GM19023 (cell line): ENCODE results near the gene TGFBR3L.

Experiments used
- ATAC-seq: cut with Tn5 transposase; IDR thresholded peaks from one replicate; pipeline ENCODE4 v1.9.1; 2021; ENCODE audit warnings: mild to moderate bottlenecking, moderate library complexity; ENCODE audit not compliant: unreplicated experiment

The TGFBR3L gene

GRCh38 chr19:7914598-7915045 lies at the start of gene TGFBR3L:
TGFBR3L (plus strand) TSS chr19:7914830.
- ATAC-seq = no peak

GRCh38 chr19:7865262-7865911 lies 49.2 kb upstream of the TGFBR3L start:
- no peak for ATAC-seq

- no peak for ATAC-seq
Observed at GRCh38 chr19:7866399-7867091, 48.1 kb upstream of the TGFBR3L start.

- ATAC-seq = no peak
Observed at GRCh38 chr19:7867092-7867844, 47.4 kb upstream of the TGFBR3L start.

GRCh38 chr19:7868326-7868670 lies 46.3 kb upstream of the TGFBR3L start:
- no peak for ATAC-seq

GRCh38 chr19:7868671-7869452 lies 45.8 kb upstream of the TGFBR3L start:
- peak; percentile 65 for ATAC-seq

GRCh38 chr19:7869453-7869909 lies 45.1 kb upstream of the TGFBR3L start:
- ATAC-seq = peak; percentile 59

GRCh38 chr19:7869910-7870511 lies 44.6 kb upstream of the TGFBR3L start:
- no peak for ATAC-seq

GRCh38 chr19:7870571-7871436 lies 43.8 kb upstream of the TGFBR3L start:
- ATAC-seq = no peak

- ATAC-seq = no peak
Observed at GRCh38 chr19:7871437-7872305, 43.0 kb upstream of the TGFBR3L start.

GRCh38 chr19:7872306-7873204 lies 42.1 kb upstream of the TGFBR3L start:
- ATAC-seq = no peak

- ATAC-seq = no peak
Observed at GRCh38 chr19:7873304-7874075, 41.1 kb upstream of the TGFBR3L start.

- ATAC-seq = no peak
Observed at GRCh38 chr19:7874076-7874896, 40.3 kb upstream of the TGFBR3L start, which contains the start of gene PRR36. PRR36 (minus strand) TSS chr19:7874390; CDS start chr19:7873689, 701 bp downstream.

GRCh38 chr19:7874897-7875273 lies 39.7 kb upstream of the TGFBR3L start:
- no peak for ATAC-seq

- ATAC-seq = no peak
Observed at GRCh38 chr19:7877249-7877836, 37.3 kb upstream of the TGFBR3L start.
